Neural cell (in vitro differentiated cells): ENCODE data around the gene OLFM1. TPM values are rescaled to one million over a fixed set of nuclear protein-coding genes. Genes with fewer than 3 reads are reported as not detected.
"Not testable (repeated sequence)": the region's sequence is repeated elsewhere in the genome, so short reads cannot be mapped to it uniquely, and the experiment has no call there.

Experiments
- H2AFZ ChIP-seq: fragments of 200-600, 300-800 bp; sonication (generic), shearing (Covaris generic); 2 replicates; pipeline ENCODE4 v1.6.0; 2014; ENCODE audit warnings: low read depth, mild to moderate bottlenecking, antibody characterized with exemption, low read length, moderate library complexity
- H3F3A ChIP-seq: fragments of 200-600 bp; shearing (Covaris generic); 2 replicates; pipeline ENCODE4 v1.6.1; 2016; ENCODE audit warnings: mild to moderate bottlenecking, moderate library complexity, mixed read lengths, antibody characterized with exemption, low read length; ENCODE audit not compliant: insufficient read depth, poor library complexity, severe bottlenecking
- H3K27ac ChIP-seq: fragments of 200-600, 300-800 bp; sonication (generic), shearing (Covaris generic); 2 replicates; pipeline ENCODE4 v1.5.1; 2014; ENCODE audit warnings: mild to moderate bottlenecking, low read length, moderate library complexity
- H3K27me3 ChIP-seq: fragments of 300-800, 200-600 bp; sonication (generic), shearing (Covaris generic); 2 replicates; pipeline ENCODE4 v1.6.0; 2014; ENCODE audit warnings: mild to moderate bottlenecking, low read depth, low read length, moderate library complexity; ENCODE audit not compliant: insufficient read depth
- H3K36me3 ChIP-seq: fragments of 300-800, 200-600 bp; sonication (generic), shearing (Covaris generic); 2 replicates; pipeline ENCODE4 v1.5.1; 2014; ENCODE audit warnings: mild to moderate bottlenecking, antibody characterized with exemption, low read length, moderate library complexity; ENCODE audit not compliant: insufficient read depth
- H3K4me2 ChIP-seq: fragments of 300-800, 200-600 bp; sonication (generic), shearing (Covaris generic); 2 replicates; pipeline ENCODE4 v1.6.0; 2014; ENCODE audit warnings: mild to moderate bottlenecking, low read length
- H3K4me3 ChIP-seq: fragments of 300-800, 200-600 bp; sonication (generic), shearing (Covaris generic); 2 replicates; pipeline ENCODE4 v1.5.1; 2014; ENCODE audit warnings: mild to moderate bottlenecking, low read length, moderate library complexity
- H3K79me2 ChIP-seq: fragments of 200-600 bp; shearing (Covaris generic); replicated peaks from 2 replicates; pipeline ENCODE4 v1.6.0; 2014; ENCODE audit warnings: mild to moderate bottlenecking, low read length, moderate library complexity; ENCODE audit not compliant: insufficient read depth
- H3K9ac ChIP-seq: fragments of 300-800, 200-600 bp; sonication (generic), shearing (Covaris generic); 2 replicates; pipeline ENCODE4 v1.6.1; 2016; ENCODE audit warnings: mild to moderate bottlenecking, low read length, mixed read lengths
- H3K9me2 ChIP-seq: fragments of 200-600 bp; shearing (Covaris generic); 2 replicates; pipeline ENCODE4 v1.6.1; 2016; ENCODE audit warnings: mild to moderate bottlenecking, low read length, mixed read lengths; ENCODE audit not compliant: insufficient read depth
- H3K9me3 ChIP-seq: fragments of 200-600, 300-800 bp; sonication (generic), shearing (Covaris generic); 2 replicates; pipeline ENCODE4 v1.6.1; 2016; ENCODE audit warnings: mild to moderate bottlenecking, mixed run types, low read length, moderate library complexity, mixed read lengths
- H4K20me1 ChIP-seq: fragments of 200-600 bp; shearing (Covaris generic); 2 replicates; pipeline ENCODE4 v1.6.1; 2016; ENCODE audit warnings: mild to moderate bottlenecking, mixed run types; ENCODE audit not compliant: insufficient read depth
- EP300 ChIP-seq: fragments of 450-650 bp; conservative IDR thresholded peaks from 2 replicates; pipeline ENCODE4 v1.6.1; 2014; ENCODE audit warnings: antibody characterized with exemption, mild to moderate bottlenecking, moderate library complexity; ENCODE audit not compliant: poor library complexity, severe bottlenecking
- EZH2 ChIP-seq: fragments of 200-600, 300-800 bp; shearing (Covaris generic), sonication (generic); IDR thresholded peaks from 2 replicates; pipeline ENCODE4 v1.6.1; 2014; ENCODE audit warnings: antibody characterized with exemption, low read length, borderline replicate concordance, mild to moderate bottlenecking; ENCODE audit not compliant: insufficient read depth, poor library complexity, severe bottlenecking
- MXI1 ChIP-seq: fragments of 450-650 bp; conservative IDR thresholded peaks from 2 replicates; pipeline ENCODE4 v1.6.1; 2014; ENCODE audit warnings: antibody characterized with exemption, mild to moderate bottlenecking; ENCODE audit not compliant: poor library complexity, severe bottlenecking
- POLR2AphosphoS5 ChIP-seq: IDR thresholded peaks from 2 replicates; pipeline ENCODE4 v1.6.1; 2012
- RAD21 ChIP-seq: fragments of 450-650 bp; conservative IDR thresholded peaks from 2 replicates; pipeline ENCODE4 v1.6.1; 2014; ENCODE audit warnings: antibody characterized with exemption, mild to moderate bottlenecking, moderate library complexity
- REST ChIP-seq: IDR thresholded peaks from 2 replicates; pipeline ENCODE4 v1.6.1; 2012; ENCODE audit warnings: borderline replicate concordance
- SMC3 ChIP-seq: fragments of 450-650 bp; conservative IDR thresholded peaks from 2 replicates; pipeline ENCODE4 v1.6.1; 2014; ENCODE audit warnings: antibody characterized with exemption, mild to moderate bottlenecking, moderate library complexity; ENCODE audit not compliant: poor library complexity
- TAF1 ChIP-seq: IDR thresholded peaks from 2 replicates; pipeline ENCODE4 v1.6.1; 2012; ENCODE audit warnings: low read depth
- polyA plus RNA-seq: library from polyadenylated mRNA; depleted of rRNA; stranded (reverse); fragments of >200 nt; gene quantifications from 2 replicates; pipeline ENCODE4 v1.2.3, GENCODE V29; 2014
- TF ChIP-seq, protein P1 (sequence below): fragments of 450-650 bp; IDR thresholded peaks from 2 replicates; pipeline ENCODE4 v1.5.1; 2014; ENCODE audit warnings: antibody characterized with exemption, mild to moderate bottlenecking, moderate library complexity; ENCODE audit not compliant: poor library complexity, severe bottlenecking

OLFM1 gene
- polyA plus RNA-seq, 1 donor from 2014 or later = 102 TPM

- TF ChIP-seq MXI1 (no peak), TAF1 (no peak), SMC3 (no peak), REST (no peak), EP300 (no peak), EZH2 (no peak), RAD21 (no peak), POLR2AphosphoS5 (no peak)
- TF ChIP-seq, protein P1, sequence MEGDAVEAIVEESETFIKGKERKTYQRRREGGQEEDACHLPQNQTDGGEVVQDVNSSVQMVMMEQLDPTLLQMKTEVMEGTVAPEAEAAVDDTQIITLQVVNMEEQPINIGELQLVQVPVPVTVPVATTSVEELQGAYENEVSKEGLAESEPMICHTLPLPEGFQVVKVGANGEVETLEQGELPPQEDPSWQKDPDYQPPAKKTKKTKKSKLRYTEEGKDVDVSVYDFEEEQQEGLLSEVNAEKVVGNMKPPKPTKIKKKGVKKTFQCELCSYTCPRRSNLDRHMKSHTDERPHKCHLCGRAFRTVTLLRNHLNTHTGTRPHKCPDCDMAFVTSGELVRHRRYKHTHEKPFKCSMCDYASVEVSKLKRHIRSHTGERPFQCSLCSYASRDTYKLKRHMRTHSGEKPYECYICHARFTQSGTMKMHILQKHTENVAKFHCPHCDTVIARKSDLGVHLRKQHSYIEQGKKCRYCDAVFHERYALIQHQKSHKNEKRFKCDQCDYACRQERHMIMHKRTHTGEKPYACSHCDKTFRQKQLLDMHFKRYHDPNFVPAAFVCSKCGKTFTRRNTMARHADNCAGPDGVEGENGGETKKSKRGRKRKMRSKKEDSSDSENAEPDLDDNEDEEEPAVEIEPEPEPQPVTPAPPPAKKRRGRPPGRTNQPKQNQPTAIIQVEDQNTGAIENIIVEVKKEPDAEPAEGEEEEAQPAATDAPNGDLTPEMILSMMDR = no peak
- H3K9me3 ChIP-seq = no peaks in the 10 kb centered on the region
- no peak overlapping the region for H3K4me2 ChIP-seq
- H3K27ac ChIP-seq = no peak overlapping the region
- no peaks in the 10 kb centered on the region for H3K9me2 ChIP-seq
- no peaks in the 10 kb centered on the region for H4K20me1 ChIP-seq
- H3K27me3 ChIP-seq = no peaks in the 10 kb centered on the region
- no peak overlapping the region for H2AFZ ChIP-seq
- H3K36me3 ChIP-seq = no peaks in the 10 kb centered on the region
- H3K79me2 ChIP-seq = no peaks in the 10 kb centered on the region
- no peaks in the 10 kb centered on the region for H3F3A ChIP-seq
- no peak overlapping the region for H3K9ac ChIP-seq
- no peak overlapping the region for H3K4me3 ChIP-seq
Observed at GRCh38 chr9:135110416-135110815, 22.9 kb downstream of the OLFM1 start.

DNA sequence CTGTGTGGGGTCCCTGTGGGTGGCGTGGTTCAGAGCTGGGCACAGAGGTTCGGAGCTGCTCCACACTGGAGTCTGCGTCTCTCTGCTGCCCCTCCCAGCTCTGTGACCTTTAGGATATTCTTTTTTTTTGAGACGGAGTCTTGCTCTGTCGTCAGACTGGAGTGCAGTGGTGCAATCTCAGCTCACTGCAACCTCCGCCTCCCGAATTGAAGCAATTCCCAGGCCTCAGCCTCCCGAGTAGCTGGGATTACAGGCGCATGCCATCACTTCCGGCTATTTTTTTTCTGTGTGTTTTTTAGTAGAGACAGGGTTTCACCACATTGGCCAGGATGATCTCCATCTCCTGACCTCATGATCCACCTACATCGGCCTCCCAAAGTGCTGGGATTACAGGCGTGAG is 24.1 kb downstream of the OLFM1 start:
- H3K79me2 ChIP-seq, H3K36me3 ChIP-seq, H3K4me2 ChIP-seq, H4K20me1 ChIP-seq, H3F3A ChIP-seq, H3K9me2 ChIP-seq, H2AFZ ChIP-seq, H3K9me3 ChIP-seq, H3K4me3 ChIP-seq, H3K27me3 ChIP-seq, H3K9ac ChIP-seq, H3K27ac ChIP-seq: not testable (repeated sequence)

DNA sequence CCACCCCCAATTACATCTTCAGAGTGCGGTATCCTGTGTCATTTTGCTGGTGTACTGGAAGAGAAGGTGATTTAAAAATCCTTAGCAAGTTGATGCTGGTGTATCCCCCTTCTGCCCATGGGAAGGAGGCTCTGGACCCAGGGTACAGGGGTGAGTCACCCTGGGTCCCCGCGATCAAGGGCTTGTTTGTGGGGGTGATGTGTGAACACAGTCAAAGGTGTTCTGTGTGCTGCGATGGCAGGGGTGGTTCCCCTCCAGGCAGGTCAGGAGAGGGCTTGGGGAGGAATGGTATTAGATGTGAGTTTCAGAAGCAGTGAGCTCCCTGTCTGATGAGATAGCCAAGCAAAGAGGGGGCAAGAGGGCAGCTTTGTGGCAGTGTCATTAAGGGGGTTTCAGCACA is 28.9 kb downstream of the OLFM1 start:
- no peak overlapping the region for H3K4me2 ChIP-seq
- no peaks in the 10 kb centered on the region for H3K9me2 ChIP-seq
- peaks cover 4% of the 10 kb centered on the region for H3K9me3 ChIP-seq
- H3K79me2 ChIP-seq = no peaks in the 10 kb centered on the region
- no peaks in the 10 kb centered on the region for H3F3A ChIP-seq
- H2AFZ ChIP-seq = no peak overlapping the region
- H3K27me3 ChIP-seq = no peaks in the 10 kb centered on the region
- H3K36me3 ChIP-seq = peaks cover 8% of the 10 kb centered on the region
- no peaks in the 10 kb centered on the region for H4K20me1 ChIP-seq
- no peak overlapping the region for H3K27ac ChIP-seq
- no peak overlapping the region for H3K9ac ChIP-seq
- TF ChIP-seq EZH2 (no peak), EP300 (no peak), TAF1 (no peak), REST (no peak), RAD21 (no peak), MXI1 (no peak), POLR2AphosphoS5 (no peak), SMC3 (no peak)
- TF ChIP-seq, protein P1 = no peak
- H3K4me3 ChIP-seq = no peak overlapping the region
